PC-9 (cell line): ENCODE data around the gene MPZL1.

Source experiments
- EZH2 ChIP-seq: fragments of 200-600 bp; sonication (generic); IDR thresholded peaks from 2 replicates; pipeline ENCODE4 v1.8.0; 2017; ENCODE audit warnings: antibody characterized with exemption, low read depth
- TF ChIP-seq, protein P1 (sequence below): fragments of 200-600 bp; sonication (generic); conservative IDR thresholded peaks from 2 replicates; pipeline ENCODE4 v1.6.1; 2017; ENCODE audit warnings: mixed run types, antibody characterized with exemption, mild to moderate bottlenecking, moderate library complexity

DNA sequence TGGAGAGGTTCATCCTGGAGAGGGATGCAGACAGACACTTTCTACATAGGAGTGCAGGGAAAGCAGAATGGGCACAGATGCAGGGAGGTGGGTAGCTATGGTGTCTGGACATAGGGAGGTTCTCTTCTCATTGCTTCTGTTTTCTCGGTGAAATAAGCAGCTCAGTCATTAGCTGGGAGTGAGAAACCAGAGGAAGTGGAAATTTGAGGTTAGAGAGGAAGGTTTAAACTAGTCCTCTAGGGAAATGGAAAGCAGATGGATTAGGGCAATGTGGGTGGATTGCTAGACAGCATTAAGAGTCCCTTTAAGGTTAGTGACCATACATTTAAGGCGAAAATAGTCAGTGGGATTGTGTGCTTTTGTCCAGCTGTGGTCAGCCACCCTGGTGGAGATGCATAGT is 39.6 kb downstream of the MPZL1 start:
- TF ChIP-seq, protein P1, sequence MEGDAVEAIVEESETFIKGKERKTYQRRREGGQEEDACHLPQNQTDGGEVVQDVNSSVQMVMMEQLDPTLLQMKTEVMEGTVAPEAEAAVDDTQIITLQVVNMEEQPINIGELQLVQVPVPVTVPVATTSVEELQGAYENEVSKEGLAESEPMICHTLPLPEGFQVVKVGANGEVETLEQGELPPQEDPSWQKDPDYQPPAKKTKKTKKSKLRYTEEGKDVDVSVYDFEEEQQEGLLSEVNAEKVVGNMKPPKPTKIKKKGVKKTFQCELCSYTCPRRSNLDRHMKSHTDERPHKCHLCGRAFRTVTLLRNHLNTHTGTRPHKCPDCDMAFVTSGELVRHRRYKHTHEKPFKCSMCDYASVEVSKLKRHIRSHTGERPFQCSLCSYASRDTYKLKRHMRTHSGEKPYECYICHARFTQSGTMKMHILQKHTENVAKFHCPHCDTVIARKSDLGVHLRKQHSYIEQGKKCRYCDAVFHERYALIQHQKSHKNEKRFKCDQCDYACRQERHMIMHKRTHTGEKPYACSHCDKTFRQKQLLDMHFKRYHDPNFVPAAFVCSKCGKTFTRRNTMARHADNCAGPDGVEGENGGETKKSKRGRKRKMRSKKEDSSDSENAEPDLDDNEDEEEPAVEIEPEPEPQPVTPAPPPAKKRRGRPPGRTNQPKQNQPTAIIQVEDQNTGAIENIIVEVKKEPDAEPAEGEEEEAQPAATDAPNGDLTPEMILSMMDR: no peak
- TF ChIP-seq EZH2: no peak
